Caki2 (cell line): ENCODE data around the gene ESRRG. TPM values are rescaled to one million over a fixed set of nuclear protein-coding genes. Genes with fewer than 3 reads are reported as not detected.

ENCODE experiments used
- DNase-seq: peaks from one replicate; pipeline ENCODE4 v3.0.0-alpha.2; 2015; ENCODE audit warnings: low read depth
- in situ Hi-C: cut with HindIII; loops from 2 replicates; pipeline ENCODE4 v1.10.0; 2016; ENCODE audit warnings: low sequenced_read_pairs, low pct_unique_long_range_greater_than_20kb, mixed read lengths
- total RNA-seq: library from RNA; depleted of rRNA; stranded (reverse); fragments of >200 nt; shearing (Covaris generic); gene quantifications from 2 replicates; pipeline ENCODE4 v1.2.3, GENCODE V29; 2014; ENCODE audit warnings: low replicate concordance; rRNA removed

ESRRG gene
- 0.70 and 1.2 TPM in 2 replicates for total RNA-seq

DNA sequence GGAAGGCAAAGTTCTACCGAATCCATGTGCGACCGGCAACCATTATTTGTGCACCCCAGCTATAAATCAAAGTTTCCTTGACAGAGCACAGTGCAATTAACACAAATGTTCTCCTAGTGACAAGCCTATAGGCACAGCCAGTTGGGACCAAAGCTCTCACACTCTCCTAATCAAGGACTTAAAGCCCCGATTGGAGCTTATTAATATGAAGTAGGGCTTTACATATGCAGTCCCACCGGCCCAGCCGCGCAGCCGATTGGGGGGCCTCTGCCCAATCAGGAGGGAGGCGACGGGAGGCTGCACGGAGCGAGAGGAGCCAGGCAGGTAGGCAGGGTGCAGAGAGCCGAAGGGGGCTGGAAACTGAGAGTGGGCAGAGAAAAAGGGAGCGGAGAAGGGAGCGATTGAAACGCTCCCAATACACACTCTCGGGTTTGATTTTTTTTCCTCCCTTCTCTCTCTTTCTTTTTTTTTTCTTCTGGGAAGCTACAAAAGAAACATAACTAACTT lies at the start of gene ESRRG:
ESRRG (minus strand) TSS at position 156 of the 507 bp plus-strand sequence; CDS start at position 26, 130 bp downstream.
- in situ Hi-C loops = no loop called here
- no peak for DNase-seq

DNA sequence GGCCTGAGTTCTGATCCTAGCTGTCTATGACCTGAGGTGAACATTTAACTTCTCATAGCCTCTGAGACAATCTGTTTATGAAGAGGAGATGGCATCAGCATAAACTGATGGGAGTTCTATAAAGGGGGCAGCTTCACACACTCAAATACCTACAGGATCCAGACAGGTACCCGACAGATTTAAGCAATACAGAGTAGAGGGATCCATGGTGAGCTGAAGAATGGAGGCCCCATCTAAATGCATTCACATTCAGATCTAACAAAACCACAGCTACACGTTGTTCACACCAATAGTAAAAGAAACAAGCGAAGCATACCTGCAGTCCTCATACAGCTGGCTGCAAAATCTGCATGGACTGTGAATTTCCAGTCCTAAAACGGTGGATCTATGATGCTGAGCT lies 48.7 kb upstream of the ESRRG start:
- in situ Hi-C loops = no loop called here
- DNase-seq = no peak

DNA sequence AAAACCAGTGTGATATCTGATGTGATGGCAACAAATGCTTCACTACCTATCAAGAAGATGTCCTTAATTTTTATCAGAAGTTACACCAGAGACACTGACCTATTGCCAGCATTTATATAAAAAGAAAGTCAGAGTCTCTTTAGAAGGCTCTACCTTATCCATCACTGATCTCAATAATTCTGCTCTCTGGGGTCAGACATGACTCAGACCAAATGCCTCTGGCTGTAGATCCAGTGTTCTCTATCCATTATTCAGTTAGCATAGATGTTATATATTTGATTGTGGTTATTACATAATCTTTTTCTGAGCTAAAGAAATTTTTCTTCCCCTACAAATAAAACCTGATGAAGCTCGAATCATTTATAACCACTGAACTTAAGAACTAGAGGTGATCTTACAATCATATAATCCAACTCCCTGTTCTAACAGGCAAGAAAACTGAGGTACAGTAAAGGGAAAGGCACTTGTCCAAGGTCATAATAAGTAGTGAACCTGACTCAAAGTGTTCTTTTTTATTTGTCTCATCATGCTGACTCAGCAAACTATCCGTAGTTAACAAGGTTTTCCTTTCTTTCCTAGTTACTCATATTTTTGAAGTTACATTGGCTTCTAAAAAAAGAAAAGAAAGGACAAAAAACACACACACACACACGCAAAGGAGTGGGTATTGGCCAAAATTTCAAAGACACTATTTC lies 43.6 kb upstream of the ESRRG start:
- in situ Hi-C loops = no loop called here
- peak; percentile 14 for DNase-seq

DNA sequence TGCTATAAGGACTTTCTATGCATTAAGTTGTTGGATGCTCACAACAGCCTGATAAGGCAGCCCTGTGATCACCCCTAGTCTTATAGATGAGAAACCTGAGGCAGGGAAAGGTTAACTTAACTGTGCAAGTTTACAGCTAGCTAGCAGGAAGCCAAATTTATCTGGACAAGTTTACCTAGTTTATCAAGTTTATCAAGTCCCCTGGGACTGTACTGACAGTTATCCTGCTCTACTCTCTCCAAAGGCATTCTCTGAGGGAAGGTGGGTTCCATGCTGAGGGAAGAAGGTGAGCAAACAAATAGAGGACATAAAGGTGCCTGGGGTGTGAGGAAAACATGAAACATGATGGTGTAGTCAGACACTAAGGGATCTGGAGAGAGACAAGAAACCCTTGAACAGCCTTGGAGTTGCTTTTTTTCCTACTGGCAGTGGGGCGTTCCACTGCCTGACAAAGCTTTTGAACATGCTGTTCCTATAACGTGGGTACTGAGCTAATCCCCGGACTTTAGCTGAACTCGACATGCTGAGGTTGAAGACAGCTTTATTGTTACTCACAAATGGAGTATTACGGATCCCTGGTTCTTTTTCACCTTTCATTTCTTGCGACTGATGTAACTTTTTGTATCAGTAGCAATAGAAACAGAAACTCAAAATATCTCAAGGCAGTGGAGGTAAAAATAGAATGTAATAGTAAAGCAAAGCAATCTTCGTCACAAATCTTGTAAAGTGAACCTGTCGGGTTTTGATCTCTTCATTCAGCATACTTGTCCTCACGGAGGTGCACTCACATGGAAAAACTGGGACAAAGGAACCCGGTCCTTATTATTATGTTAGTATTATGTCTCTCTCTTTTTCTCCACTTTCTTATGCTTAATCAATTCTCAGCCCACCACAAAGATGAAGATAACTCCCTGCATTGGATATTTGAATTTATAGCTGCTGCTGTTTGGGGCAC lies 42.4 kb upstream of the ESRRG start:
- in situ Hi-C loops = no loop called here
- DNase-seq = no peak

DNA sequence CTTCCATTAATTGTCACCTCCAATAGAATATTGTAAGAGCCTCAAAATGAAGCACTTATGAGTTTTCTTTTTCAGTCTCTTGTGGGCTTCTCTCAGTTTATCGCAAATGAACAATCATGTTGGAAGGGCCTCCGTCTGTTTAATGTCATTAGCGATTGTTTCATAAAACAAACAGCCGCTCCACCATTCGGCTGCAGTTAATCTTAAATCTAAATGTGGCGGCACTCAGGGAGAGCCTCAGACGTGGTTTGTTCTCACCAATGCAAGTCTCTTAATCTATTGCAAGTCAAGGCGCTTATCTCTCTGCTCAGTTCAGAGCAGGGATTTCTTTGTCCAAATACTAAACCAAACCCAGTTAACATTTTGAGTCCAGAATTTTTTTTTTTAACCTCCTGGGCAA lies 34.9 kb upstream of the ESRRG start:
- in situ Hi-C loops = no loop called here
- DNase-seq = no peak

DNA sequence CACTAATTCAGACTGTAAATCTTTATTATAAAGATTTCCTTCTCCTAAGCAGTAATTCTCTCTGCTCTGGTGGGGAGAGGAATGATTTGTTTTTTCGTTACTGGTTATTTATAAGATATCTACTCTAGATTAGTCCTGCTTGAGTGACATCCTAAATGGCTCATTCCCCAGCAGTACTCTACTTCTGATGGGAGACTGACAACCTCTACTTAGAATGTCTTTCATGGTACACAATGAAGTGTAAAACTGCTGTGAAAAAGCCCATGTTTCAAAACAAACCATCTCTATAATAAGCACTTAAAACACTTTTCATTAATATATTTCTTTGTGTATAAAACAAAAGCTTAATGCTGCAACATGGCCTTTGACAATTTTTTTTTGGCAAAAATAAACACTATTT lies 33.9 kb upstream of the ESRRG start:
- DNase-seq = no peak

DNA sequence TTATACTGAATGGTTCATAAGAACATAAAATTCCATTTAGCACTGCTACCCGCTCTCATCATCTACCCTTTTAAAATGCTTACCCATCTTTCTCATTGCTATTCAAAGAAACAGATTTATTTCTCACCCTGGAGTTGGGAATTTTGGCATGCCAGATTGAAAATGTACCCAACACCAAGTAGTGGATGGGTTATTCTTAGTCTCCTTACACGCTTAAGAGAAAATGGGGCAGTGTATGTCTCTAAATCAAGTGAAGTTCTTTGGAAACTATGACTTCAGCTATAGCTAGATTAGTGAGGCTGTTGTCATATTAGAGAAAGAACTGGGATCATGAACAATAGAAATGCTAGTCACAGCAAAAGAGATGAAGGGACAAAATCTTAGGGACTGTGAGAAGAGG lies 27.7 kb upstream of the ESRRG start:
- no peak for DNase-seq
- in situ Hi-C loops = no loop called here

More for the DNA sequence above, 33.9 kb upstream of the ESRRG start:
- in situ Hi-C loops = no loop called here

DNA sequence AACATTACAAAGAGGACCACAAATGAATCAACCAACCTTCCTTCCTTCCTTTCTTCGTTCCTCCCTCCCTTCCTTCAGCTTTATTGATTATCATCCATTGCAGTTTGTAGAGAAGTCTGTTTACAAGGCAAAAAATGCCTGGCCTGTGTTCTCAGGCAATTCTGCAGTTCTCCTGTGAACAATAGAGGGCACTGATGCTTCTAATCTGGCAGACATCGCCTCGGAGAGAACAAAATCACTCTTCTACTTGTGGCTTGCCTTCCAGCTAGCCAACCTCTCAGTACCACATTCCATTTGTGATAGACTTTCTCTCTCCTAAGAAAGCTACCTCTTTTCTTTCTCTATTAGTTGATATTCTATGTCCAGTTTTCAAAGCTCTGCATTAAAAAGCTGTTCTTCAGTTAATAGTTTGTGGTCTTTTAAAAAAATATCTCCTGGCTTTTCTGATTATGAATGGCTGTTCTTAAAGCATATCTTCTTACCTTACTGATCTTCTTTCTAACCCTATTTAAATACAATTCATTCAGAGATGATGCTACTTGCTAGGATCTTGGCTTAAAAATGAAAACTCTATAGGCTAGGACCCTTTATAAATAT lies 26.9 kb upstream of the ESRRG start:
- in situ Hi-C loops = no loop called here
- peak; percentile 30 for DNase-seq

DNA sequence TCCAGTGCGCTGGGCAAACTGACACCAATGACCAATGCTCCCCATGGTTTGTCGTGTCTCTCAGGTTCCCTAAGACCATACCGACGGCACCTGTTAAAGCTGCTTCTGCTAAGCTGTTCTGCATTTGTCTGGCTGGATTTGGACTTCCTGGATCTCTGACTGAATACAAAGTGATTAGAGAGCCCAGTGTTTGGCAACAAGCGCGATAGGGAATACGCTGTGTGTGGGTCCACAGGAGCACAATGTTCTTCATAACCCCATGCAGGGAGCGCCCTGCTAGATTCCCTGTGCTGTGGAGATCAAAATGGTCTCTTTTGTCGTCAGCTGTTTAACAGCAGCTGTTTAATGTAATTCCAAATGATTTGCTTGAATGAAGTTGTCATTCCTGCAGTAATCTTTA lies 26.0 kb upstream of the ESRRG start:
- DNase-seq = no peak
- in situ Hi-C loops = no loop called here

DNA sequence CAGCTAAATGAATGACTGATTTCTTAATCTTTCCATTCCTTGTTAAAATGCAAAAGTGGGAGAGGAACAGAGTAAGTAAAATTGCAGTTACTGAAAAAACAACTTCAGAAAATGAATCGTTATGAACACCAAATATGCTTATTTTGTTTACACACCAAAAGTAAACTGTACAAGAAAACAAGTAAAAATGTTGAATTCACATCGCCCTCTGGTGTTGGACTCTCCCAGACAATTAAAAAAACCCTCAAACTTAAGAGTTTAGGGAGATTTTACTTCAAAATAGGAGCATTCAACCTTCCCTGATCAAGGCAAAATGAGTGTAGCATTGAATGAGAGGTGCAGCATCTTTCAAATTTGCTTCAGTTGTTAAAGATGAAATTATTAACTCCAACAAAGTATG lies 19.4 kb upstream of the ESRRG start:
- no peak for DNase-seq
- in situ Hi-C loops = no loop called here

DNA sequence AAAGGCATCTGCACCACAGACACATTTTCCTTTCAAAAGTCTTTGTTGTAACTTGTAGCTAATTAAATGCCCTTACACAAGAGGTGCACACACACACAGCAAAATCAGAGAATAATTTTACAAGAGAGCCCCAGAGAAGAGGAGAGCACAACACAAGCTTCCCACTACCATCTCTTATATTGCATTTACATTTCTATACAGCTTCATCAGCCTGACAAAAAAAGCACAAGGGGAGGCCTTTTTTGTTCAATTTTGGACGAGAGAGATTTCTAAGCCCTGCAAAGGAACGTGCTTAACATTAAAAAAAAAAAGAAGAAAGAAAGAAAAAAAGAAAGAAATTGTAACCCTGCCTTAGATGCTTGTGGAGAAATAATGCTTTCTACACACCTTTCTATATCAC lies 17.1 kb upstream of the ESRRG start:
- in situ Hi-C loops = no loop called here
- DNase-seq = no peak

DNA sequence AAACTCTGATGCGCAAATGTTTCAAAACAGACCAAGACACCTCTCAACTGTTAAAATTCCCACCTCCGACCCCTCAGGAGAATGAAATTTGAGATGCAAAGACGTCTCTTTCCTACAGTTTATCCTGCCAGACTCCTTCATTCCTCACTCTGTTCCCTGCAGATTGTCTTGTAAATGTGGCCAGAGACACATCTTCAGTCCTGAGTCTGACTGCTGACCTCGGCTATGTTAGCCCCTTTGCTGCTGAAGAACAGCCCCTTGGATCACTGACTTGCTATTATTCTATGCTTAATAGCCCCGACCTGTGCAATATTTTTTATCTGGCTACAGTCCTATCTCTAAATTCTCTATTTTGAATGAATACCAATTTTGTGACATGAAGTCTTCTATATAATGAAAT lies 16.6 kb upstream of the ESRRG start:
- in situ Hi-C loops = no loop called here
- DNase-seq = no peak

DNA sequence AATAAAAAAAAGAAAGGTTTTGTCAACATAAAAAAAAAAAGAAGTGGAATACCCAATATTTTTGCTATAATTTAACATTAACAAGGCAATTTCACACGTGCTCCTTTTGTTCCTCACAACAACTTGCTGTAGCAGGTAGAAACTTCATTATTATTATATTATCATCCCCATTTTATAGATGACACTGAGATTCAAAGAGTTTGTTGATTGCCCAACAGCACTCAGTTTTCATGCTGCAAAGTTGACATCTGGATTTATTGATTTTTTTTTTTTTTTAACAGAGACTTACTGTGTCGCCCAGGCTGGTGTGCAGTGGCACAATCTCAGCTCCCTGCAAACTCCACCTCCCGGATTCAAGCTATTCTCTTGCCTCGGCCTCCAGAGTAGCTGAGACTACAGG lies 8.9 kb upstream of the ESRRG start:
- in situ Hi-C loops = no loop called here
- no peak for DNase-seq

DNA sequence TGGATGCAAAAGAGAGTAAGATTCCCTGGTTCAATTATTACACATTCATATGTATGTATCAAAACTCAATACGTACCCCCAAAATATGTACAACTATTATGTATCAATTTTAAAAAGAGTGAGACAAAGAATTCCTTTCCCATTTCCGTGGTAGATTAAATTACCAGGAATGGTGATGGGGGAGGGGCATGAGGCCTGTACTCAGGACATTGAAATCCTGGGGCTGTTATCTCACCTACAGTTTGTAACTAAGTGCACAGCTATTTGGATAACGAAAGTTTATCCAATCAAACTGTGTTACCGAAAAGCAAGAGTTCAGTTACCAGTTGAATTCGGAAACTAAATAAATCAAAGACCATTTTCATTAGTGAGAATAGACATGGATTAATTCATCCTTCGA lies 8.3 kb upstream of the ESRRG start:
- DNase-seq = no peak
- in situ Hi-C loops = no loop called here

DNA sequence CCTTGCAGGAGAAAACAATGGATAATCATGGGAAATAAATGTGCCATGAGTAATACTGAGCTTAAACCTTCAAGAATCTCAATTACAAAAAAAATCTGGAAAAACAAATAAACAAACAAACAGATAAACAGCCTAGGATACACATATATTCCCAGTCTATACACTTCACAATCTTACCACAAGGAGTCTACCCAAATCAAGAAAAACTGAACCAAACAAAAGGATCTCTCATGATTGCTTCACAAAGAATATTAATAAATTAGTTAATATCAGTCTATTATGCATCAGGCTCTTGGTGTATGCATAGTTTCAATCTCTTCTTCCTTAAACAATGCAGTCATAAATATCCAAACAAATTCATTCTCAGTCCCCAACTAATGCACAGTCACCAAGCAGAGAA lies 3.2 kb upstream of the ESRRG start:
- in situ Hi-C loops = no loop called here

DNA sequence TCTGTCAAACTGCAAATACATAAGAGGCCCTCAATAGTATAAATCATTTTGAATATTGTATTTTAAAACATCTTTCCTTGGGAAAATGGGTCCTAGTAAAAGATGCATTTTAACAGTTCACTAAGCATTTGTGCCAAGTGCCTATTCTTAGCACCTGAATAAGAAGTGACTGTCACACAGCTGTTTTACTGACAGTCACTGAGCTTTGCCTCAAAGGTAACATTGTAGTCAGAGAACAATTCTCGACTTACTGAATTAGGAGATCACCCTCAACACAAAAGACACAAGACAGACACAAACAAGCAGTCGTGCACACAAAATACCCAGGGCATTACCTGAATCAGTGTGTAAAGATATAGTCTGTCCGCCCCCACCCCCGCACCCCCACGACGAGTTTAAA lies 408 bp downstream of the ESRRG start:
- no peak for DNase-seq
- in situ Hi-C loops = no loop called here

More for the DNA sequence above, 3.2 kb upstream of the ESRRG start:
- no peak for DNase-seq

DNA sequence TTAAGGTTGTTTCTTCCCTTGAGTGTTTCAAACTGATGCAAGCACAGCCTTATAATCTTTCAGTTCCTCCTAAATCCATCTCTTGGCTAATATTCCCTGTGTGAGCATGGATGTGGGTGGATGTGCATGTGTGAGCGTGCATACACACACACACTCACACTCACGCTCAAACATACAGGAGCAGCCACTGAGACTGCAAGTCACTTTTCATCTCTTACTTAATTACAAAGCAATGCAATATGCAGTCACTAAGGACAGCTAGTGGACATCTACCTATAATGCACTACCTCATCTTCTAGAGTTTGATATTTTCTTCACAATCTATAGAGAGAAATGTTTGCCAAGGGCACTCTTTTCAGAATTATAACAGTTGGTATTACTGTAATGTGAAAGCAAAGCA lies 1.4 kb downstream of the ESRRG start:
- in situ Hi-C loops = no loop called here
- no peak for DNase-seq

DNA sequence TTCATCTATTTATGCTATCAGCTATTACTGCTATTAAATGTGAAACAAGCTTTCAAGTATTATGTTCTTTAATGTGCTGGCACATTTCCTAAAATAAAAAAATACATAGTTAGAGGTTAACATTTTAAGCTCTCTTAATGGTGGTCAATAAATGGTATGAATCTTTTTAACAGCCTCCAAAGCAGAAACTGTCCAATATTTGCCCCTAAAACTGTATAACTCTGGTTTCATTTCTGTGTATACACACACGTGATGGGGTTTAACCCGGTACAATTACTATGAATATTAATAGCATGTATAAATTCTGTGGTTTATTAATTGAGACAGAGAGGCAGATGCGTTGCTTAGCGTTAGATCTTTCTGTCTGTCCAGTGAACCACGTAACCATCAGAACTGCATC lies 2.2 kb downstream of the ESRRG start:
- in situ Hi-C loops = no loop called here
- no peak for DNase-seq

DNA sequence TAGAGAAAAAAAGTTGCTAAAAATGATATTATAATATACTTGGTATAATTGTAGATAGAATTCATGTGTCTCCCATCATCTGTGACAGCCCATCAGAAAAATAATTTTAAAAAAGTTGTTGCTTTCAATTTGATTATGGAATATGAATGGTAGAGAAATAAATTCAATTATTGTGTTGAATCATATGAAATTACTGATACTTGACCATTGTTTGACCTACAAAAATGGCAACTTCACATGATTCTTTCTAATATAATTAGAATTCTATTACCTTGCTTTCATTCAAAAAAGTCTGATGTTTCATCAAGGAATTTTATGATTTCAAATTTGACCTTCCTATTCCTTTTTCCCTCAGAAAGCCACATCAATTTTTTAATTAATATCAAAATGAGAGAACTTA lies 11.5 kb downstream of the ESRRG start:
- no peak for DNase-seq
- in situ Hi-C loops = no loop called here
